ENCODE results near the gene ACYP2.

Gene ACYP2

GRCh38 chr2:54330926-54331835 is 215.8 kb downstream of the ACYP2 start:
- no peak for DNase-seq

- no peak for DNase-seq
Measured at GRCh38 chr2:54332386-54332785, 217.0 kb downstream of the ACYP2 start.

GRCh38 chr2:54336136-54336976 is 220.9 kb downstream of the ACYP2 start:
- no peak for DNase-seq

GRCh38 chr2:54336977-54337255 is 221.5 kb downstream of the ACYP2 start:
- DNase-seq: no peak

- no peak for DNase-seq
Measured at GRCh38 chr2:54341656-54342055, 226.2 kb downstream of the ACYP2 start.

- no peak for DNase-seq
Measured at GRCh38 chr2:54342603-54343002, 227.2 kb downstream of the ACYP2 start.

GRCh38 chr2:54347622-54348021 is 232.2 kb downstream of the ACYP2 start:
- DNase-seq: no peak

GRCh38 chr2:54348646-54349045 is 233.2 kb downstream of the ACYP2 start:
- no peak for DNase-seq

- DNase-seq: no peak
Measured at GRCh38 chr2:54350426-54350825, 235.0 kb downstream of the ACYP2 start.

GRCh38 chr2:54353216-54353615 is 237.8 kb downstream of the ACYP2 start:
- no peak for DNase-seq
